C4-2B (cell line): Measurements from ENCODE around the gene HMGCR.

Experiments used
- H3K27ac ChIP-seq: fragments of 450-650 bp; 2 replicates; pipeline ENCODE4 v1.5.1; 2017
- CTCF ChIP-seq: fragments of 450-650 bp; conservative IDR thresholded peaks from 2 replicates; pipeline ENCODE4 v1.5.1; 2017; ENCODE audit warnings: mild to moderate bottlenecking
- ZFX ChIP-seq: fragments of 450-650 bp; IDR thresholded peaks from 2 replicates; pipeline ENCODE4 v1.6.1; 2017

The HMGCR gene

DNA sequence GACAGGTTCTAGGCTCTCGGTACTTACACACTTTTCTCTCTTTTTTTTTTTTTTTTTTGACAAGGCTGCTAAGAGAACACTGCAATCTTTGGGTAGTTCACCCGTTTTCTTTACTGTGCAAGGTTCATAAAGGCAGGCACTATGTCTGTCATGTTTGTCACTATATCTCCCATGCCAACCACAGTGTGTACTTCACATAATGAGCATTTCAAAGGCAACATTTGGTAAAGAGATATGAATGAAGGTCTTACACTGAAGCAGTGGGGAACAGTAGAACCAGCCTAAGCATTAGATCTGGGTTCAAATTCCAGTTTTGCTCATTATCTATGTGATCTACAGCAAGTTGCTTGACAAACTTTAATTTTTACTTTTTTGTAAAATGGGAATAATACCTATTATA is 1.5 kb upstream of the HMGCR start:
- TF ChIP-seq ZFX (no peak), CTCF (no peak)
- H3K27ac ChIP-seq: no peak overlapping the region

DNA sequence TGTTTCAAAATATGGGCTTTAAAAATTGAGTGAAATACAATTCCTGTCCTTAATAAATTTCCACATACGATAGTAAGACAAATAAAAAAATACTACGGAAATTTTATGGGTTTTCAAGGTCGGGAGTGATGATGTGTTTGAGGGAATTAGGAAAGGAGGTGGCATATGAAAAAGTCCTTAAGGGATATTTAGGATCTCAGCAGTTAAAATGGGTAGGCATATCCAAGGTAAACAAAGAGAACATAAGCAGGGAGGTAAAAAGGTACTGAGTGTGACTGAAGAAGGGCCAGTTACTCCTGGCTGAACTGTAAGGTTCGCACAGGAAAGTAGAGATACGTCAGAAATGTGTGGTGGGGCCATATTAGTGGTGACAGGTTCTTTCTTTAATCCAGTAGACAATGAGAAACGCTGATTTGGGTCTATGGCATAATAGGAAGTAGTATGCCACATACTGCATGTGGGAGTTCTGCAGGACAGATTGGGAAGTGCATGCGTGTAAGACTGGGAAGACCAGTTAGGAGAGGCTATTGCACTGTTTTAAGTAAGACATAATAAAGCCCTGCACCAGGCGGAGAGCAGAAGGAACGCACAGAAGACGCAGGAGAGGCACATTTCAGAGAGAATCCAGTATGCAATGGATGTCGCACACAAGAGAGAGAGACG is 937 bp upstream of the HMGCR start:
- peak overlapping the region; percentile 97 for H3K27ac ChIP-seq
- TF ChIP-seq CTCF (peak; percentile 48; the same call in 1 of the 2 replicates), ZFX (no peak)

- peak; percentile 29; the same call in 1 of the 2 replicates for TF ChIP-seq ZFX
- TF ChIP-seq CTCF: no peak
- peak overlapping the region; percentile 97 for H3K27ac ChIP-seq
Observed at GRCh38 chr5:75337366-75338021, 474 bp downstream of the HMGCR start.

DNA sequence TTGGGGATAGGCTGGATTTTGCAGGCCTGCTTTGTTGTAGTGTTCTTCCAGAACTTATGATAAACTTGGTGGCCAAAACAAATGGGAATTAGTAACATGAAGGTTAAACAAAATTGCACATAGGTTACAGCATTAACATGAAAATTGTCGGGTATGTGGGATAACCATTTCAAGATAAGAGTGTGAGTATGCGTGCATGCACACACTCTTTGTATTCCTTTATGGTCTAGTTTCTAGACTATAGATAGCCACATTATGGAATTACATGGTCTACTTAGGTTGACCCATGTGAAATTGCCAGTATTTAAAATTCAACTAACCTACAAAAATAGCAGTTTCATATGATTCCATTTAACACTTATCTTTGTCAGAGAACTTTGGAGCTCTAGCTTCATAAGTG is 1.4 kb downstream of the HMGCR start:
- no peak overlapping the region for H3K27ac ChIP-seq

GRCh38 chr5:75340714-75341478 is 3.9 kb downstream of the HMGCR start:
- H3K27ac ChIP-seq: no peak overlapping the region
- TF ChIP-seq CTCF (no peak), ZFX (no peak)

More for the DNA sequence above, 1.4 kb downstream of the HMGCR start:
- TF ChIP-seq CTCF (no peak), ZFX (no peak)

- H3K27ac ChIP-seq: no peak overlapping the region
- TF ChIP-seq CTCF (no peak), ZFX (no peak)
Observed at GRCh38 chr5:75341934-75342333, 4.9 kb downstream of the HMGCR start.

GRCh38 chr5:75342836-75343235 is 5.8 kb downstream of the HMGCR start:
- H3K27ac ChIP-seq: no peak overlapping the region
- TF ChIP-seq ZFX: no peak
